Endothelial cell of umbilical vein (primary cell): ENCODE measurements around the gene TES. TPM values are rescaled to one million over a fixed set of nuclear protein-coding genes. Genes with fewer than 3 reads are reported as not detected.

Experiments
- BruUV-seq: library from RNA; stranded (reverse); fragments of 400-500 nt; replicated peaks from 2 replicates; lab custom pipeline; 2021; lab: Mats Ljungman, UMichigan
- CTCF ChIA-PET: fragments of 300-600, 350-600 bp; sonication (Branson Sonifier 250); formaldehyde crosslinking; loops from one replicate; lab custom pipeline; 2021; ENCODE audit warnings: antibody characterized with exemption, inconsistent platforms; lab: Charles Lee
- POLR2A ChIA-PET: fragments of 300-600, 350-600 bp; sonication (Branson Sonifier 250); formaldehyde crosslinking; loops from one replicate; lab custom pipeline; 2021; ENCODE audit warnings: antibody characterized with exemption, inconsistent platforms; lab: Charles Lee
- DNase-seq: peaks from one replicate; pipeline ENCODE4 v3.0.0-alpha.2; 2011; ENCODE audit warnings: low read depth, low spot score
- FAIRE-seq: peaks from 2 replicates; lab custom pipeline; 2011; peaks lifted over from hg19 to GRCh38; lab: Jason Lieb, UNC
- H2AFZ ChIP-seq: 2 replicates; pipeline ENCODE4 v1.6.0; 2012; ENCODE audit warnings: low read depth, low read length, control low read depth, inconsistent platforms
- H3K27ac ChIP-seq: 2 replicates; pipeline ENCODE4 v1.5.1; 2011; ENCODE audit warnings: low read depth, mild to moderate bottlenecking, control low read depth, low read length, moderate library complexity; ENCODE audit not compliant: insufficient read depth
- H3K27me3 ChIP-seq, 2 experiments: 2 replicates each; pipeline versions ENCODE4 v1.6.0 to v1.6.1; 2011; ENCODE audit warnings: low read length in 2 of 2, mixed read lengths in 1 of 2; ENCODE audit not compliant: control insufficient read depth in 2 of 2, insufficient read depth in 2 of 2
- H3K36me3 ChIP-seq, 2 experiments: 2 replicates in 1 of 2; 3 replicates in 1 of 2; pipeline ENCODE4 v1.5.1; 2011; ENCODE audit warnings: low read length in 2 of 2, mild to moderate bottlenecking in 1 of 2, moderate library complexity in 1 of 2; ENCODE audit not compliant: control insufficient read depth in 2 of 2, insufficient read depth in 2 of 2; ENCODE audit errors: extremely low read depth in 1 of 2
- H3K4me1 ChIP-seq: 3 replicates; pipeline ENCODE4 v1.5.1; 2011; ENCODE audit warnings: mild to moderate bottlenecking, low read length; ENCODE audit not compliant: control insufficient read depth, insufficient read depth; ENCODE audit errors: extremely low read depth
- H3K4me2 ChIP-seq: 2 replicates; pipeline ENCODE4 v1.6.1; 2011; ENCODE audit warnings: low read length, control low read depth, mixed read lengths; ENCODE audit not compliant: insufficient read depth
- H3K4me3 ChIP-seq, 3 experiments: fragments of 200-600 bp in 1 of 3; sonication (generic), shearing (Covaris generic) in 1 of 3; replicated peaks in 1 of 3; 2 replicates each; pipeline ENCODE4 v1.5.1; 2011 to 2016; ENCODE audit warnings: control low read depth in 3 of 3, low read length in 3 of 3, mild to moderate bottlenecking in 2 of 3, inconsistent platforms in 1 of 3, low read depth in 1 of 3, moderate library complexity in 1 of 3; ENCODE audit not compliant: insufficient read depth in 1 of 3
- H3K79me2 ChIP-seq: 2 replicates; pipeline ENCODE4 v1.6.0; 2012; ENCODE audit warnings: low read length, inconsistent platforms; ENCODE audit not compliant: control insufficient read depth, insufficient read depth
- H3K9ac ChIP-seq: replicated peaks from 2 replicates; pipeline ENCODE3; 2011; ENCODE audit warnings: low read length, control low read depth; ENCODE audit not compliant: insufficient read depth; ENCODE audit errors: extremely low read depth
- H3K9me1 ChIP-seq: replicated peaks from 3 replicates; pipeline ENCODE4 v1.6.0; 2011; ENCODE audit warnings: mild to moderate bottlenecking, low read length; ENCODE audit not compliant: control insufficient read depth, insufficient read depth; ENCODE audit errors: extremely low read depth
- H3K9me3 ChIP-seq: replicated peaks from 2 replicates; pipeline ENCODE4 v1.5.1; 2012; ENCODE audit warnings: low read length, inconsistent platforms; ENCODE audit not compliant: control insufficient read depth, insufficient read depth
- H4K20me1 ChIP-seq: replicated peaks from 2 replicates; pipeline ENCODE3; 2011; ENCODE audit warnings: mild to moderate bottlenecking, low read length; ENCODE audit not compliant: control insufficient read depth, insufficient read depth; ENCODE audit errors: extremely low read depth
- CTCF ChIP-seq, 2 donors: IDR thresholded peaks; 1 replicate in 1 of 2; 2 replicates in 1 of 2; pipeline ENCODE4 v1.5.1; 2011; ENCODE audit warnings: low read length in 2 of 2, mild to moderate bottlenecking in 2 of 2, moderate library complexity in 2 of 2, control low read depth in 1 of 2, inconsistent platforms in 1 of 2, low read depth in 1 of 2; ENCODE audit not compliant: insufficient read depth in 1 of 2; ENCODE audit errors: extremely low read depth in 1 of 2
- EZH2 ChIP-seq: IDR thresholded peaks from 2 replicates; pipeline ENCODE4 v1.6.1; 2012; ENCODE audit warnings: borderline replicate concordance, low read depth, mild to moderate bottlenecking, moderate library complexity, low read length, inconsistent platforms; ENCODE audit not compliant: severe bottlenecking
- FOS ChIP-seq: IDR thresholded peaks from 2 replicates; pipeline ENCODE4 v1.6.1; 2011; ENCODE audit warnings: mild to moderate bottlenecking, low read length, moderate library complexity, borderline replicate concordance; ENCODE audit not compliant: insufficient read depth
- GATA2 ChIP-seq: IDR thresholded peaks from 2 replicates; pipeline ENCODE4 v1.7.0; 2011; ENCODE audit warnings: low read depth, mild to moderate bottlenecking, moderate library complexity, mixed read lengths, low read length; ENCODE audit not compliant: insufficient read length, insufficient read depth
- JUN ChIP-seq: IDR thresholded peaks from 2 replicates; pipeline ENCODE4 v1.6.1; 2011; ENCODE audit warnings: borderline replicate concordance, low read depth; ENCODE audit not compliant: insufficient read length, insufficient read depth
- MYC ChIP-seq: IDR thresholded peaks from one replicate; pipeline ENCODE4 v1.6.1; 2011; ENCODE audit warnings: mild to moderate bottlenecking, low read depth, low read length
- POLR2A ChIP-seq: IDR thresholded peaks from 2 replicates; pipeline ENCODE4 v1.6.1; 2012; ENCODE audit warnings: low read depth, mild to moderate bottlenecking, control low read depth, low read length
- POLR2AphosphoS5 ChIP-seq: IDR thresholded peaks from 2 replicates; pipeline ENCODE4 v1.6.1; 2012; ENCODE audit warnings: low read depth, mild to moderate bottlenecking, control low read depth, low read length, moderate library complexity; ENCODE audit not compliant: insufficient read depth
- dilution Hi-C: fragments of 300-500 bp; cut with MboI; formaldehyde crosslinking; loops from one replicate; pipeline ENCODE4 v1.15.0; 2019; ENCODE audit warnings: low sequenced_read_pairs; ENCODE audit not compliant: extremely low pct_ligation_motif_present
- intact Hi-C: fragments of 100-400 bp; cut with micrococcal nuclease; formaldehyde crosslinking; loops from one replicate; pipeline ENCODE4 v1.10.0; 2022
- polyA plus RNA-seq, 4 experiments: library from polyadenylated mRNA; depleted of rRNA in 3 of 4; stranded (reverse) in 3 of 4; unstranded in 1 of 4; fragments of >200 nt; gene quantifications; 2 replicates each; pipeline versions ENCODE4 v1.2.1 to v1.2.3, GENCODE V29; 2011 to 2012; ENCODE audit warnings: missing spikeins in 1 of 4
- total RNA-seq: library from RNA; stranded (reverse); gene quantifications from 2 replicates; pipeline ENCODE4 v1.2.3, GENCODE V29; 2021
- TF ChIP-seq, protein P1 (sequence below): IDR thresholded peaks from 2 replicates; pipeline ENCODE4 v1.6.1; 2011; ENCODE audit not compliant: insufficient read depth, insufficient read length

TES gene
- total and polyA plus RNA-seq, 2 donors (not counting 3 experiments of a cell fraction or from before 2014, with no cell fraction given): 35.3 to 50.5 TPM

GRCh38 chr7:116185450-116185849 is 24.9 kb upstream of the TES start:
- H3K9me1 ChIP-seq: no peaks in the 10 kb centered on the region
- no peak overlapping the region for H3K4me3 ChIP-seq
- H3K27ac ChIP-seq: no peak overlapping the region
- H4K20me1 ChIP-seq: no peaks in the 10 kb centered on the region
- H3K27me3 ChIP-seq: no peaks in the 10 kb centered on the region
- no peaks in the 10 kb centered on the region for H3K4me1 ChIP-seq
- BruUV-seq: no TSS peak
- intact Hi-C loops: no loop called here
- H2AFZ ChIP-seq: no peak overlapping the region
- TF ChIP-seq POLR2AphosphoS5: no peak
- TF ChIP-seq, protein P1, sequence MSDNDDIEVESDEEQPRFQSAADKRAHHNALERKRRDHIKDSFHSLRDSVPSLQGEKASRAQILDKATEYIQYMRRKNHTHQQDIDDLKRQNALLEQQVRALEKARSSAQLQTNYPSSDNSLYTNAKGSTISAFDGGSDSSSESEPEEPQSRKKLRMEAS: no peak
- no peak for TF ChIP-seq POLR2A
- TF ChIP-seq EZH2: no peak
- TF ChIP-seq JUN: no peak
- no peak for TF ChIP-seq MYC
- ChIA-PET CTCF (interaction anchor here (1.0 to 1.1 kb wide), 2 partner anchors 12 to 404 kb away, joined by 4 read pairs; no protein-coding TSS in a partner anchor), POLR2A (no interaction called here)
- no peaks in the 10 kb centered on the region for H3K9me3 ChIP-seq
- no peaks in the 10 kb centered on the region for H3K36me3 ChIP-seq
- H3K4me2 ChIP-seq: no peak overlapping the region
- DNase-seq (no peak), FAIRE-seq (no peak)
- dilution Hi-C loops: no loop called here
- H3K9ac ChIP-seq: no peak overlapping the region
- H3K79me2 ChIP-seq: no peaks in the 10 kb centered on the region

DNA sequence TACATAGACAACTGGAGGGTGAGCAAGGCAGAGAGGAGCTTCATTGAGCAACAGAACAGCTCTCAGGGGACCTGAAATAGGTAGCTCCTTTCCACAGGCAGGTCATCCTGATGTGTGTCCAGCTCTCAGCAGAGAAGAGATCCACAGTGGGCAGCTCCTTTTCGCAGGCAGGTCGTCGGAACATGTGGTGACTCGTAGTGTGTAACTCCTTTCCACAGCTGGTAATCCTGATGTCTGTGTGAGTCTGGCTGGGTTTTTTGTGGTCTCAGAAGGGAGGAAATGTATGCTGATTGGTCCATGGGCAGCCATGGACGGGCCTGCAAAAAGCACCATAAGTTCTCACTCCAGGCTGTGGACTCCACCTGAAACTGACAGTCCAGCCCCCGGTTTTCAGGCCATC is 24.4 kb upstream of the TES start:
- no peak for DNase-seq
- POLR2A ChIA-PET: no interaction called here
- no TSS peak for BruUV-seq

More for the DNA sequence above, 24.4 kb upstream of the TES start:
- intact Hi-C loops: no loop called here
- TF ChIP-seq FOS (no peak), CTCF (IDR thresholded peaks at IDR 0.05; ENCODE audit: extremely low read depth in 1 of 2, insufficient read depth in 1 of 2, low read depth in 1 of 2, low read length in 2 of 2) (no peak), POLR2AphosphoS5 (no peak), JUN (no peak), POLR2A (no peak), EZH2 (no peak), MYC (no peak), GATA2 (no peak)
- TF ChIP-seq, protein P1: no peak
- Histone ChIP-seq H2AFZ (no peak overlapping the region), H3K9ac (no peak overlapping the region), H3K4me3 (no peak overlapping the region), H3K4me1 (no peaks in the 10 kb centered on the region), H3K79me2 (no peaks in the 10 kb centered on the region), H3K4me2 (no peak overlapping the region), H3K27me3 (no peaks in the 10 kb centered on the region), H3K27ac (no peak overlapping the region), H3K9me3 (no peaks in the 10 kb centered on the region), H3K9me1 (no peaks in the 10 kb centered on the region), H3K36me3 (no peaks in the 10 kb centered on the region), H4K20me1 (no peaks in the 10 kb centered on the region)
- CTCF ChIA-PET: interaction anchor here (1.0 to 1.1 kb wide), 2 partner anchors 12 to 403 kb away, joined by 4 read pairs; no protein-coding TSS in a partner anchor
- dilution Hi-C loops: no loop called here
- FAIRE-seq: no peak
